COLO668 (cell line): ENCODE data around the gene PTOV1.

Source experiments
- DNase-seq: peaks from one replicate; lab custom pipeline; 2025; ENCODE audit not compliant: unreplicated experiment; lab: John Stamatoyannopoulos, UW

PTOV1 gene

DNA sequence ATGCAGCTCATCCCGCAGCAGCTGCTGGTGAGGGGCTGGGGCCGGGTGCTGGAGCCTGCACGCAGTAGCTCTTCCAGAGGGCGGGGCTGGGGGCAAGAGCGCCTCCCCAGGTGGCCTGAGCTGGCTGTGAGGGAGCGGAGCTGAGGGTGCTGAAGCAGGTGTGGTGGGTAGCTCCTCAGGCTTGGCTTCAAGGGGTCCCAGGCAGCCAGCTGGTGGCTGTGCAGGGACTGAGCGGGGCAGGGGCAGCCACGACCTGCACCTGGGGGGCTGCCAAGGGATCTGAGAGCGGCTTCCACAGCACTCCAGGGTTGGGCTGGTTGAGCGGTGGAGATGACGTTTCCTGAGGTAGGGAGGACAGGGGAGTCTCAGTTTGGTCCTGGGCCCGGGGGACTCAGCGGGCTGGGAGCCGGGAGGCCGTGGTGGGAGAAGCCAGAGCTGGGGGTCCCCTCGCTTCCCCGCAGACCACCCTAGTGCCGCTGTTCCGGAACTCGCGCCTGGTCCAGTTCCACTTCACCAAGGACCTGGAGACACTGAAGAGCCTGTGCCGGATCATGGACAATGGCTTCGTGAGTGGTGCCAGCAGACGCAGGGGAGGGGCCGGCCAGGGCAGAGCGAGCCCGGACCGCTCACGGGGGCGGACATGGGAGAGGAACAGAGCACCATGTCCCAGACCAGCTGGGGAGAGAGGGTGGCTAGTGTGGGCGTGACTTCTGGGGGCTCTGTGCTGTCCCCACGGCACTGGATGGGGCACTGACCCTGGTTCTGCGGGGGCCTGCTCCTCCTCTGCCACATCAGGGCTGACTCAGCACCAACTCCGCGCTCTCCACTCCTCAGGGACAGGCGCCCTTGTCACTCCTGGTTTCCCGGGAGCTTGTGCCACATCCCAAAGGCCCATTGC is 7.4 kb downstream of the PTOV1 start:
- no peak for DNase-seq

DNA sequence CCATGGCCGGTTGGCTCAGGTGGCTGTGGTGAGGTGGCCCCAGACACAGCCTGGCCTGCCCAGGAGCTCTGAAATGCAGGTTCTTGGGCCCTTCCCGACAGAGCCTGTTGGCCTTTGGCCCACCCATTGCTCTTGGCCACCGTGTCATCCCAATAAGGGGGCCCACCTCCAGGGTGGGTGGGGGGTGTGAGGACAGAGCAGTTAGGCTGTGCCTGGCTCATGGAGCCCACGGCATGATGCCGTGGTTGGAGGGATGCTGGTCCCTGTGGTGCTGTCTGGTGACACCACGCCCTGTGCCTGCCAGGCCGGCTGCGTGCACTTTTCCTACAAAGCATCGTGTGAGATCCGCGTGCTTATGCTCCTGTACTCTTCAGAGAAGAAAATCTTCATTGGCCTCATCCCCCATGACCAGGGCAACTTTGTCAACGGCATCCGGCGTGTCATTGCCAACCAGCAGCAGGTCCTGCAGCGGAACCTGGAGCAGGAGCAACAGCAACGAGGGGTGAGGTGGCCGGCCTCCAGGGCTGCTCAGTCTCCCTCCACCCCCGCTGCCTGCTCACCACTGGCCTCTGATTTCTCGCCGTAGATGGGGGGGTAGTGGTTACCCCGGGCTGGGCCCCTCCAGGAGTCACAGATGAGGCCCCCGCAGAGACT is 8.8 kb downstream of the PTOV1 start:
- no peak for DNase-seq

DNA sequence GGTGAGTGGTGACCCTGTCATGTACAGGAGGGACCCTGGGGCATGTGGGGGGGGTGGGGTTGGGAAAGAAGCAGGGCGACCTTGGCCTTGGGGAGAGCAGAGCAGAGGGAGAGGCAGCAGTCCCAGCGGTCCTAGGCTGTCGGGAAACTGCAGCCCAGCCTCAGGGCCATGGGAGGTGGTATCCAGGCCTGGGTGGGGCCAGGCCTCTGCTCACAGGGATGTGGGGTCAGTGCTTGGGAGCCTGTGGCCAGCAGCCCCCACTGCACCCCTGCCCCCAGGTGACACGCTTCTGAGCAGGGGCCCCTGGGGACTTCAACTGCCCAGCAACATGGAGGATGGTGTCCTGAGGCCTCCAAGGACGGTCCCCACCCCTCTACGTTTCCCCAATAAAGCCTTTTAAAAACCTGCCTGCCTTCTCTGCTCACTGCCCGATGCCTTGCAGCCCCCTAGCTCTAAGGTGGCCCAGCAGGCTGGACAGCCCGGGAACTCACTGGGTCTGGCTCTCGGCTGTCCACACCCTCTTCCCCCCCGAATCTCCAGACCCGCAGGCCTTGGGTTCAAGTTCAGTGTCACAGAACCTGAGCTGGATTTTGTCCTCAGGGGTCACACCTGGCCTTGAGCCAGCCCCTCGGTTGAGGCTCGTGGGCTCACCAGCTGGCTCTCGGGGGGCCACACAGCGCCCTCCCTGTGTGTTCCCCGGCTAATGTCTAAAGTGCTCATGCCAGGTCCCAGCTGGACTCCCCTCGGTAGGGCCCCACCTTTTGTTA is 9.6 kb downstream of the PTOV1 start:
- DNase-seq = no peak

DNA sequence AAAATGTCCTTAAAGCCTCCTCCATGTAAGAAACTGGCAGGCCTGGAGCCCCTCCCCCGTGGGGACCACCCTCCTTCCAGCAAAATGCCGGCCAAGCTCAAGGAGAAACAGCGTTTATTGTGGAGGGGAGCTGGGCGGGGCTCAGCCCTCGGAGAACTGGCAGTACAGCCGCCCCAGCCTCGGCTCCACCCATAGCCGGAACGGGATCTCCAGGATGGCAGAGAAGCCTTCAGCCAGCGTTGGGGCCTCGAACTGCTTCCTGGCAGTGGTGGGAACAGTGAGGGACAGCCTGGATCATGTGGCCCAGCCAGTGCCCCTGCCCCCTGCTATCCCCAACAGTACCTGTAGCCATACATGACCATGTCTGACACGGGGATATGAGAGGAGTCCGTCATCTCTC is 10.1 kb downstream of the PTOV1 start:
- no peak for DNase-seq

DNA sequence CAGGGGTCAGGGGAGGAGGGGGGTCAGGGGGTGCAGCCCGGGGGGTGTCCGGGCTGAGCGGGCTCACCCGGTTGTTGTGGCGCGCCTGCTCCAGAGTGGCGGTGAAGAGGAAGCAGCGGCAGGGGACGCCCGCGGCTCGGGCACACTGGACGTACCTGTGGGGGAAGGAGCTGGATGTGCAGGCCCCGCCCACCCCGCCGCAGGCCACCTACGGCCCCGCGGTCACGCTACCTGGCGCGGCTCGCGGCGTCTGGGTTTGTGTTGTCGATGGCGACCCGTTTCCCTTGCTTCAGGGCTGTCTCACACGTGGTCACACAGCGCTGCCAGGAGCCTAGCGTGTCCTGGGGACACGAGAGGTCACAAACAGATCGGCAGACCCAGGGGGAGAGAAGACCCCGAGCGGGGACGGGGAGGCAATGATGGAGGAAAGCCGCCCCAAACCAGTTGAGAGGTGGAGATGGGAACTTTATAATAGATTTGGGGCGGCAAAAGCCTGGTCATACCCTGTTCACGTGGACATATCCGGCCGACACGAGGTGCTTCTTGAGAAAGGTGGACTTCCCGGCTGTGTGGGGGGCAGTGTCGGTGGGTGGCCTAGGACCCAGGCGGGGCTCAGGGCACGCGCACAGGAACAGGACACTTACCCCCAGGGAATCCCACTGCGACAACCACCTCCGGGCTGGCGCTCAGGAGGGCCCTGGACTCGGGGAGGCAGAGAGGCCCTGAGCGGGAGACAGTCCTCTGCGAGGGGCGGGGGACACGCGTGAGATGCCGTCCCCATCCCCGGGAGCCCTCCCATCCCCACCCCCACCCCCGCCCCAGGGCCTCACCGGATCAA is 10.8 kb downstream of the PTOV1 start:
- DNase-seq = no peak

DNA sequence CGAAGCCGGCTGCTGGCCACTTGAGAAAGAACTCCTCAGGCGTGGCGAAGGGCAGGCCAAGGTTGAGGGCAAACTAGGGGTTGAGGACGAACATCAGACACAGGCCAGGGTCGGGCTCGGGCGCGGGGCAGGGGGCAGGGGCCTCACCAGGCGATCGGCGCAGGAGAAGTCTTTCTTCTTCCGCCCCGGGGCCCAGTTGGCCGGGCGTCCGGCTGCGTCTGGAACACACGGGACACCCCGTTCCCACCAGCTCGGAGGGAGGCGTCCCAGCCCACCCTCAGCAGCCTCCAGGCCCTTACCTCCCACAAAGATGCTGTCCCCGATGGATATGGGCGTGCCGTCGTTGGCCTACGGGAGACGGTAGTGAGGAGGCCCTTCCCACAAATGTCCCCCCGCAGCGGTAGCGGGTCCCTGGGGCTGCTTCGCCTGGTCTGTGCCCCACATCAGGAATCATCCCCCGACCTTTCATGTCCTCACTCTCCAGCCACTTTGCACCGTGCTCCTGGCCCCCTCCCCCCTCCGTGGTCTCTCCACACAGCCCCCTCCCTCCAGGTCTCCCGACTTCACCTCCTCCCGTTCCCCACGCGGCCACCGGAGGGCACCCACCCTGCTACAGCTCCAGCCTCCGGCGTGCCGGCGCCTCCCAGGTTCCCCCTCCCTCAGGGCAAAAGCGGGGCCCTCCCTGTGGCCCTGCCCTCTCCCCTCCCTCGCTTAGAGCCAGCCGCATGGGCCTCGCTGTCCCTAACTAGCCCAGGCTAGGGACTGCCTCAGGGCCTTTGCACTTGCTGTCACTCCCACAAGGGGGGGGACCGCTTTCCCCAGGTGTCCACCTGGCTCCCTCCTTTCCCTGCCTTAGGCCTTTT is 11.7 kb downstream of the PTOV1 start:
- DNase-seq = peak; percentile 37

DNA sequence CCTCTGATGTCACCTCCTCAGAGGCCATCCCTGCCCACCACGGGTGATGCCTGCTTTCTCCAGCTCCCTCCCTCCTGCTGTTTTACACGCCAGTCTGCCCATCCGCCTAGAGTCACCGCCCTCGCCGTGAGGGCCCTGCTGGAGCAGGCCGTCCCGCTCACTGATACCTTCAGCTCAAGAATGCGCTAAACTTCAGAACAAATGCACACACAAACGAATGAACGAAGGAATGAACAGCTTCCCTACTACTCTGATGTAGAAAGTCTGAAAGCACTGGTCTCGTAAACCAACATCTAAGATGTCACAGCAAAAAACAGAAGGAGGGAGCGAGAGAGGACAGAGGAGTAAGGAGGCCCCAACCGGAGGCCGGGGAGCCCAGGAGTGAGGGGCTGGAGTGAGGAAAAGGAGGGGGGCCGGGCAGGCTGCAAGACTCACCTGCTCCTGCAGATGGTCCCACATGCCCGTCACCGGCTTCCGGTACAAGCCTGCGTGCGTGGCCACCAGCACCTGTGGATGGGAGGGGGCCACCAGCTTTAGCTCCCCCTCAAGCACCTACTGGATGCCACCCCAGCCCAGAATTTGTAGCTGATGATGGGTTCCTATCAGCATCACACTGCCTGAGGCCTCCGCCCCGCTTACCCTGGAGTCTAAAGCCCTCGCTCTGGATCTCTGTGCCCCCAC is 12.4 kb downstream of the PTOV1 start:
- DNase-seq = no peak

DNA sequence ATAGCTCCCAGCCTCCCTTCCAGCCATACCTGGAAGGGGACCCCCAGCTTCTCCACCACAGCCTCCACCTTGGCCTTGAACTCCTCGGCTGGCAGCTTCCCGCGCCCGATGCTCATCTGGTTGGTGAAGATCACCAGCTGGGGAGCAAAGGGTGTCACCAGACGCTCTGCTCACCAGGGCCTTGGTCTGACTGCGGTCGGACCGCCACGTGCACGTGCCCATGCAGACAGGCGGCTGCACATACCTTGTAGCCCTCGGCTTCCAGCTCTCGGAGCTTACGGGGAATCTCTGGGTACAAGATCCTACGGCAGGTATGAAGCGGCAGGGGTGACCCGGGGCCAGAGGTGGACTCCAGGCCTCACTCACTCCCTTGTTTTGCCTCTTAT is 13.0 kb downstream of the PTOV1 start:
- DNase-seq = no peak

DNA sequence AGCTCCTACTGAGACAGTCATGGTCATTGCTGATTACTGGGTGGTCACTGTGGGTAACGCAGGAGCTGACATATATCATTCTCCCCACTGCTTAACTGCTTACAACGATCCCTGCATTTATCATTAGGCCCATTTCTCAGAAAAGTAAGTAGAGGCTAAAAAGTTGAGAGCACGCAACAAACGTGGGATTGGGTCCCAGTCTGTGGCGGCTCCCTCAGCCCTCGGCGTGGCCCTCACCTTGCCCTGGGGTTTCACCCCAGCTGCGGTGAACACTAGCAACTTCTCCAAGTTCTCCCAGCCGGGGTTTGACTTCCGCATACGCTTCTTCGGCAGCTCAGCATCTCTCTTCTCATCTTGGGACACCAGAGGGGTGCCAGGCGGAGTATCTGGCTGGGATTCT is 13.9 kb downstream of the PTOV1 start:
- DNase-seq = no peak

DNA sequence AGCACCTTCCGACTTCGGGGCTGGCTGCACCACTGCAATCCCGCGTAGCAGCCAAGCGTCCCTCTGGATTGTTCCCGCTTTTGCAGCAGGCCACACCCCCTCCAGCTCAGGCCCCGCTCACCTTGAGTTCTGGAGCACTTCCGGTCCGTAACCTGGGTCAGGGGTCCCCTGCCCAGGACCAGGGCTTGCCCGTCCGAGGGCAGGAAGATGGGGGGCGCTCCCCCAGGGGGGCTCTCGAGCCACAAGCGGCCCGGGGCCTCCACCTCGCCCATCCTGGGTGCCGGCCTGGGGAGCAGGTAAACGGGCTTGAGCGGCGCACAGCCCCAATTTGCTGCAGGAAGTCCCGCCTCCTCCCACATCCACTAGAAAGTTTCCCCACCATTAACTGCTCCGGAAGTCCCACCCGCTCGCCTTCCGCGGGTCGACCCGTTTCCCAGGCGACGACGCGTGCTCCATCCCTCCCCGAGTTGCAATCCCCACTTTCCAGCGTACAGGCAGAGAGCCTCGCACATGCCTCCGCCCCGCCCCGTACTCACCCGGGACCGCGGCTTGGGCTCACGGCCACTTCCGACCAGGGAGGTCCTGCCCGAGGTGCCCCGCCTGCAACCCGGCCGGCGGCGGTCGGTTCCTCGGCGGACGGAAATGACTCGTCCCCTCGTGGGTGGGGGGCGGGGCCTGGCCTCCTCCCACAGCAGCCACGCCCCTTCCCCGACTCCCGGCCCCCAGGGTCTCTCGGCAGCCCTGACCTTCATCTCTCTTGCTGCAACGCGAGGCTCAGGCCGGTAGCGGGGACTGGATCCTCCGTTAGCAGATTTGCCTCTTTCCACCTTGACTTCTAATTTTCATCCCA is 16.2 kb downstream of the PTOV1 start, which contains the start of gene PNKP:
Gene PNKP, minus strand, starts transcription at position 644 of the 850 bp plus-strand sequence. Its CDS starts 372 bp downstream, at position 272.
- DNase-seq = peak; percentile 93

DNA sequence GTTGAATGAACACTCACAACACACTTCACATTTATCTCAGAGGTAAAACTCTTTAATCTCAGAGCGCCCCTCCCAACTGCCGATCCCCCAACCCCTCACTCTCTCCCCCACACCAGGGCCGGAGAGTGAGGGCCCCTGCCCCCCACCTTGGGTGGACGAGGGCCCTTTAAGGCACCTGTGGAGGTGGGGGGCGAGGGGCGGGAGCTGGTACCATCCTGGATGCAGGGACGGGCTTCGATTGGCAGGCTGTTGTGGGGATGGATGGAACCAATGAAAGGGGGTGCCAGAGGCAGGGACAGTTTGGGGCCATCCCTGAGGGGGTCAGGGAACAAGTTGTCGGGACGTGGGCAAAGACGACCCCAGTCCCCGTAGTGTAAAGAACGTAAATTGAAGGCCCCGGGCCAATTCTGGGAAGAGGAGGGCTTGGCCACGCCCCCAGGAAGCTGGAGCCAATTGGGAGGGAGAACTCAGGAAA is 18.1 kb downstream of the PTOV1 start:
- DNase-seq = no peak

DNA sequence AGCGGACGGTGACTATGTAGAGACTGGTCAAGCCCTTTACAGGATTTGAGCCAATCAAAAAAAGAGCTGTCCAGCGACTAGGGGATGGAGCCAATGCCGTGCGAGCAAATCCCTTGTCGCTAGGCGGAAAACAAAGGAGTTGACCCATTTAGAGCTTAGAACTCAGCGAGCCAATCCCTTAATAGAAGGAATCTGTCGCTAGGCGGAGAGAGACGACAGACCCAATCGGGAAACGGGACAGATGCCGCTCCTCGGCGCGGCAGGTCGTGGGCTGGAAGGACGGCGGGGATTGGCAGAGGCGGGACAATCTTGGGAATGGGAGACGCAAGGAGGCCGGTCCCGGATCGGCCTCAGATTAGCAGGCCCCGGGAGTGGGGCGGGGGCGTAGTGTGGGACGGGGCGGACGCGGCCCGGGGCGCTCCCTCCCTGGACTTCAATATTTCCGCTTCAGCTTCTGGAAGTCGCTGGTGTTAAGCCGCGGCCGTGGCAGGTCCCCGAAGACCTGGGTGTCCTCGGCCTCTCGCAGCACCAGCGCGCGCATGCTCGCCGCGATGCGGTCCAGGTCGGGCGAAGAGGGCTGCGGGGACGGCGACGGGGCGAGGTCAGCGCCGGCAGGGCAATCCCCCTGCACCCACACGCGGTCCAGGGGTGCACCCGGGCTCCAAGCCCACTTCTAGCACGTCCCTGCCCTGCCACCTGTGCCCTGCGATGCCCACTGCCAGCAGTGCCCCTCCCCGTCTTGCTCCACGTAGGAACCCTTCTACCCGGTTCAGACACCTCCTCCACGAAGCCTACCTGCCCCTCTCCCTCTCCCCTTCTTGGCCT is 18.7 kb downstream of the PTOV1 start:
- DNase-seq = peak; percentile 98

DNA sequence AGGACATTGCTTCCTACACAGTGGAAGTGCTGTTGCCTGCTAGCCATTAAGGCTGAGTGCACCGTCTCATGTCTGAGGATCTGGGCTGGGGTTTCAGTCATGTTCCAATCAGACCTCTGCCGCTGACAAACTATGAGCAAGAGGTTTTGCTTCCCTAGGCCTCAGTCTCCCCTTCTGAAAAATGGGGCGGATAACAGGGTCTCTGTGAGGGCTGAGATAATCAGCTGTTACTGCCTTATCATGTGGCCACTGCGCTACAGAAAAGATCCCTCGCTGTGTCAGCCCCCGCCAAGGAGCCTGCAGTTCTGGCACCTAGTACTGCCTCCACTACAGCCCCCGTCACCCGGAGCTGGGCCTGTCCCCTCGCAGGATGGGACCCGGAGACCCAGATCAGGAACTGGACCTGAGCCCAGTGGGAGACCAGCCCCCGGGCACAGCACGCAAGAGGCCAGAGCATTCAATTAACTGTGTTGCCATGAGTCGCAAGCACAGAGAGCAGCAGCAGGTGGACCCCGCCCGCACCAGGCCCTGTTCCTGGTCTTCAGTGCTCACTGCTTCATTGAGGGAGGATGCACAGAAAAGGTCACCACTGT is 19.4 kb downstream of the PTOV1 start:
- peak; percentile 15 for DNase-seq

DNA sequence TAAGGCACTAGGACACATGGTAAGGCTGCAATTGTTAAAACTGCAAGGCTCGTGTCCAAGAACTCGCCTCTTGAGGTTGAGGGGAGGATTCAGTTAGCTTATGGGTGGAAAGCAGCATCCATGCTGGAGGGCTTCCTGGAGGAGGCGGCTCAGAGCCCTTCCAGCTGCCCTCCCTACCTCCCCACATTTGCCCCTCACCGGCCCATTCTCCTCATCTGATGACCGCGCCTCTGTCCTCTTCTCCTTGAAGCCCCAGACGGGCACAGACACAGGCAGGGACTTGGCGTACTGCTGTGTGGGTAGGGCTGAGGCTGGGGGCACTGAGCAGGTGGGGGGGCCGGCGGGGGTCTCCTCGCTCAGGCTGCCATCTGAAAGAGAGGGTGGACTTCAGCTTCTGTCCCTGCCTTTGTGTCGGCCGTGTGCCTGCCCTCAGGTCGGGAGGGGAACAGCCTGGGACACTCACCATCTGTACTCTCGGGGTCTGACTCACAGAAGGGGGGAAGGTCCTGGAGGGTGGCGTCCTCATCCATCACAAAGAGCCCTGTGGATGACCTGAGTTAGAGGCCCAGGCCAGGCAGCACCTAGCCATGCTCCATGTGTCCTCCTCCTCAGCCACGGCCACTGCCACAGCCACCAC is 20.5 kb downstream of the PTOV1 start:
- no peak for DNase-seq

DNA sequence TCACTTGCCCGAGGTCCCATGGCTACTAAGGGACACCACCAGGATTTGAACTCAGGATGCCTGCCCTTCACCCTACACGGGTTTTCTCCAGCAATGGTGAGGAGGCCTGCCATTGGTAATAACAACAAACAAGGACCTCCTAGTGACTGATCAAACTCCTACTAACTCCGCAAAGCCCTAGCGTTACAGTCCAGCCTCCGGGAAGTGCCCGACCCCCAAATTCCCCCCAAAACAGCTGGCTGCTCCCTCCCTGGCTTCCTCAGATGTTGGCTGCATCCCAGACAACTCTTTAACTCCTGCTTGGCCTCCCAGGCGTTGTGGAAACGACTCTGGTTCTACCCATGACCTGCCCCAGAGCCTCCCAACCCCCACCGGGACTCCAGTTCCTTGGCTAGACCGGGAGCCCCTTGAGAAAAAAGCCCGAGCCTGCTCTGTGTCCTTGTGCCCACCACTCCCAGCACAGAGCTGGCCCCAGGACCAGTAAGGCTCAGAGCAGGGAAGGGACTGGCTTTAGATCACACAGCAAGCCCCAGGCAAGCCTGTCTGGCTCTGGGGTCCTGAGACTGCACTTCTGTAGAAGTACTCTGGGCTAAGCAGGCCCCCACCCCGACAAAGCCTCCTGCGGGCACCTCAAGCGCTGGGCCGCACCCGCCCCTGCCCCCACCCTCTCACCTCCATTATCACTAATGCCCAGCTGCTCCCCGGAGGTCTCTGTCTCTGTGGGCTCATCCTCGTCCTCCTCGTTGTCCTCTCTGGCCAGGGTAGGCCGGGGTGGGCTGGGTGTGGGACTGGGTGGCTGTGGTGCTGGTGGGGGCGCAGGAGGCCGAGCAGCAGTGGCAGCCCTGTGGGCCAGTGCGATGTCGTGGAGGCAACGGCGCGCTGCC is 21.5 kb downstream of the PTOV1 start:
- DNase-seq = no peak

DNA sequence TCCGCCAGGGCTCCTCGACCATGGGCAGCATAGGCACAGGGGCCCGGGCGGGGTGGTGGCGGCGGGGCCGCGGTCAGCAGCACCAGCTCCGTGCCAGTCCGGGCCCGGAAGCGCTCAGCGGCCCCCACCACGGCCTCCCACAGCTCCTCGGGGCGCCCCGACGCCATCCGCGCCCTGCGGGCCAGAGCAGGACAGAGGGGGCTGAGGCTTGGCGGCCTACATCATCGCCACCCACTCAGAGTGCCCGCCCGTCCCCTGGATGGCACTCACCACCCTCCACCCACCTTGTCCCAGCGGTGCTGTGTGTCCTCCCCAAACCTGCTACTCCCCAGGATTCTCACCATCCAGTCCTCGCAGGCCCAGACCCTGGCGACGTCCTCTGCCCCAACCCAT is 22.2 kb downstream of the PTOV1 start:
- DNase-seq = no peak
